Transverse colon (tissue), 3 donors: Measurements from ENCODE around the gene XRCC4.

ENCODE experiments used
- CTCF ChIP-seq, 5 experiments: fragments of 200-600 bp in 3 of 5; fragments of 450-650 bp in 2 of 5; sonication (generic) in 3 of 5; IDR thresholded peaks; 1 replicate in 2 of 5; 2 replicates in 3 of 5; pipeline ENCODE4 v1.5.1; 2016 to 2017; ENCODE audit warnings: antibody characterized with exemption in 5 of 5, inconsistent platforms in 3 of 5, mild to moderate bottlenecking in 2 of 5, moderate library complexity in 1 of 5
- EP300 ChIP-seq: sonication (generic); formaldehyde crosslinking; IDR thresholded peaks from one replicate; pipeline ENCODE4 v1.6.1; 2017; ENCODE audit warnings: antibody characterized with exemption, low read depth
- POLR2A ChIP-seq: fragments of 450-650 bp; IDR thresholded peaks from one replicate; pipeline ENCODE4 v1.6.1; 2016; ENCODE audit warnings: antibody characterized with exemption, mild to moderate bottlenecking, moderate library complexity

GRCh38 chr5:83092619-83093018 lies 15.3 kb downstream of the XRCC4 start:
- no peak for TF ChIP-seq CTCF (IDR thresholded peaks at IDR 0.05)
- TF ChIP-seq POLR2A: no peak
- TF ChIP-seq EP300: no peak
